Heart right ventricle (tissue), 16 donors: ENCODE measurements around the gene DENND1A. TPM values are rescaled to one million over a fixed set of nuclear protein-coding genes. Genes with fewer than 3 reads are reported as not detected.

Experiments
- ATAC-seq, 8 donors: fragments of 200-7000 bp; cut with Tn5 transposase; one replicate each; pipeline ENCODE4 v1.9.1; 2020; ENCODE audit warnings: mild to moderate bottlenecking in 8 of 8, moderate library complexity in 8 of 8, moderate number of reproducible peaks in 1 of 8
- DNase-seq, 2 donors: peaks; one replicate each; pipeline ENCODE4 v3.0.0-alpha.2; 2020
- H3K27ac ChIP-seq, 10 donors: fragments of 200-600 bp; sonication (generic) in 2 of 10; one replicate each; pipeline versions ENCODE4 v1.5.0 to v1.8.0; 2020 to 2022; ENCODE audit warnings: mild to moderate bottlenecking in 3 of 10
- H3K27me3 ChIP-seq, 7 donors: fragments of 200-600 bp; one replicate each; pipeline ENCODE4 v1.8.0; 2021 to 2022; ENCODE audit warnings: mild to moderate bottlenecking in 2 of 7
- H3K36me3 ChIP-seq, 9 donors: fragments of 200-600 bp; sonication (generic) in 1 of 9; one replicate each; pipeline versions ENCODE4 v1.5.0 to v1.8.0; 2020 to 2022; ENCODE audit warnings: mild to moderate bottlenecking in 2 of 9
- H3K4me1 ChIP-seq, 9 donors: fragments of 200-600 bp; sonication (generic) in 1 of 9; one replicate each; pipeline versions ENCODE4 v1.5.0 to v1.8.0; 2020 to 2022; ENCODE audit warnings: mild to moderate bottlenecking in 4 of 9
- H3K4me3 ChIP-seq, 10 donors: fragments of 200-600 bp; sonication (generic) in 2 of 10; one replicate each; pipeline versions ENCODE4 v1.5.0 to v1.8.0; 2020 to 2022; ENCODE audit warnings: mild to moderate bottlenecking in 7 of 10, moderate library complexity in 2 of 10
- H3K9me3 ChIP-seq, 11 donors: fragments of 200-600 bp in 10 of 11; sonication (generic) in 2 of 11; one replicate each; pipeline versions ENCODE4 v1.5.0 to v1.8.0; 2013 to 2022; ENCODE audit warnings: mild to moderate bottlenecking in 2 of 11, control low read depth in 1 of 11, moderate library complexity in 1 of 11
- CTCF ChIP-seq, 9 donors: fragments of 200-600 bp; sonication (generic) in 2 of 9; IDR thresholded peaks; one replicate each; pipeline versions ENCODE4 v1.5.0 to v1.8.0; 2021 to 2022; ENCODE audit warnings: antibody characterized with exemption in 9 of 9, mild to moderate bottlenecking in 5 of 9, moderate library complexity in 1 of 9
- WGBS, 2 donors: extraction: QIAGEN DNeasy Blood & Tissue Kit; methylation state at CpG; one replicate each; pipeline ENCODE4 v1.1.7; 2013; ENCODE audit warnings: inconsistent platforms in 1 of 2; 5-methylcytosine and 5-hydroxymethylcytosine counted together
- intact Hi-C, 10 donors: fragments of 100-400 bp; cut with DNase I; formaldehyde crosslinking; loops; one replicate each; pipeline versions ENCODE4 v1.11.1 to v1.14.2; 2022
- polyA plus RNA-seq, 2 donors: library from polyadenylated mRNA; stranded (reverse); fragments of 200-250 nt; gene quantifications; one replicate each; pipeline ENCODE4 v1.2.3, GENCODE V29; 2013
- total RNA-seq, 10 donors: library from RNA; stranded (reverse); fragmentation: NEBNext Ultra II Directional in 3 of 10; extraction: Animal tissue kit (Norgen Biotek cat#: 25700) in 3 of 10; gene quantifications; one replicate each; pipeline versions ENCODE4 v1.2.1 to v1.2.4, GENCODE V29; 2021 to 2023
- donor health status: Arrhythmogenic right ventricular cardiomyopathy.
- donor health status: ischemic (EF 13 %, LVEDD 7.1; RV severe dilation, severe dysfunction).
- donor health status: healthy with polysubstance abuse.
- donor health status: DM: no; HTN: yes; CAD: no.
- donor health status: DM: no; HTN: no; CAD: no.
- donor health status: ischemic (EF 25% LVEDD 6.9; RV normal size, moderate dysfunction).
- donor health status: ischemic (EF 25% LVEDD 5.7; RV mildly dilated, moderate dysfunction).
- donor health status: healthy.
- donor health status: DM: yes; HTN: yes; CAD: no.
- donor health status: Ischemic cardiomyopathy.
- donor health status: ischemic (EF 35%, LVEDD 5.7; RV mildly dilated, moderate dysfunction).
- donor health status: nonischemic (EF 11% LVEDD 7.7; RV severe dilation, severe dysfunction).
- donor health status: DM: yes; HTN: yes; CAD: no.
- donor health status: PGD.
- donor health status: ischemic (EF 29% LVEDD 5.4; RV normal size, mild dysfunction).
- donor health status: nonischemic (EF 23%, LVEDD 6.1; RV moderate dilation, normal function).

The DENND1A gene
- total and polyA plus RNA-seq, 12 donors: 7.3 to 19.6 (median 12.2) TPM

DNA sequence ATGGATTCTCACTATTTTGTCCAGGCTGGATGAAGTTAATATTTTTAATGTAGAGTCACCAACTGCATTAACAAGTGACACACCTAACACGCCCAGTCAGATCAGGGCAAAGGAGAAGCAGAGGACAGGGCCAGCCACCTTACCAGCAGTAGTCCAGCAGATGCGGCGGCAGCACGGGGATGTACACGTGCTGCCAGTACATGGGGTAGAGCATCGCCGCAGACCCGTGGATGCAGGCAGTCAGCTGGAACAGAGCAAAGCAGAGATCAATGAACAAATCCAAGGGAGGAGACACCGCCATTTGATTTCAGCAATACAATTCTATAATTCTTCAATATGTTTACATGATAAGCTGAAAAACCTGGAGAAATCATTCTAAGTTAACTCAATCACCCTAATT lies 299.7 kb downstream of the DENND1A start:
- TF ChIP-seq CTCF (IDR thresholded peaks at IDR 0.05): no peak
- 99% methylated on average over 9 of the region's 9 CpGs for WGBS, 2 donors
- intact Hi-C loops: no loop called here

GRCh38 chr9:123629531-123629930 lies 300.4 kb downstream of the DENND1A start:
- ATAC-seq (no peak), DNase-seq (no peak)
- Histone ChIP-seq H3K4me3 (no peak overlapping the region), H3K9me3 (no peaks in the 10 kb centered on the region), H3K36me3 (peaks cover 0 to 32% (median 7%) of the 10 kb centered on the region in 9 donors), H3K4me1 (peaks cover 0 to 6% (median 0%) of the 10 kb centered on the region in 9 donors), H3K27ac (no peak overlapping the region), H3K27me3 (no peaks in the 10 kb centered on the region)
- no peak for TF ChIP-seq CTCF (IDR thresholded peaks at IDR 0.05)
- intact Hi-C loops: no loop called here
- 92% methylated on average over 3 of the region's 3 CpGs for WGBS, 2 donors

More for the DNA sequence above, 299.7 kb downstream of the DENND1A start:
- H3K4me3 ChIP-seq: no peak overlapping the region
- no peaks in the 10 kb centered on the region for H3K27me3 ChIP-seq
- peaks cover 0 to 32% (median 7%) of the 10 kb centered on the region in 9 donors for H3K36me3 ChIP-seq
- H3K27ac ChIP-seq: no peak overlapping the region
- H3K4me1 ChIP-seq: peaks cover 0 to 8% (median 0%) of the 10 kb centered on the region in 9 donors
- no peak for ATAC-seq
- DNase-seq: no peak
- H3K9me3 ChIP-seq: no peaks in the 10 kb centered on the region

- WGBS, 2 donors: 68 to 73% methylated on average over 2 of the region's 2 CpGs
- DNase-seq (no peak), ATAC-seq (no peak)
- TF ChIP-seq CTCF (IDR thresholded peaks at IDR 0.05): no peak
- Histone ChIP-seq H3K9me3 (no peaks in the 10 kb centered on the region), H3K4me1 (peaks cover 0 to 9% (median 0%) of the 10 kb centered on the region in 9 donors), H3K36me3 (peaks cover 0 to 14% (median 0%) of the 10 kb centered on the region in 9 donors), H3K27ac (no peak overlapping the region), H3K4me3 (no peak overlapping the region), H3K27me3 (no peaks in the 10 kb centered on the region)
- intact Hi-C loops: no loop called here
Observed at GRCh38 chr9:123622711-123623241, 307.1 kb downstream of the DENND1A start.

- ATAC-seq: no peak
- no peak overlapping the region for H3K27ac ChIP-seq
- no peak for TF ChIP-seq CTCF (IDR thresholded peaks at IDR 0.05)
Observed at GRCh38 chr9:123620239-123620638, 309.7 kb downstream of the DENND1A start.

More at GRCh38 chr9:123620239-123620638, 309.7 kb downstream of the DENND1A start:
- intact Hi-C loops: no loop called here
- no peak for DNase-seq
- Histone ChIP-seq H3K27me3 (no peaks in the 10 kb centered on the region), H3K4me1 (peaks cover 0 to 9% (median 0%) of the 10 kb centered on the region in 9 donors), H3K4me3 (no peak overlapping the region), H3K36me3 (peaks cover 0 to 11% (median 0%) of the 10 kb centered on the region in 9 donors), H3K9me3 (no peaks in the 10 kb centered on the region)
